DMS53 (cell line): ENCODE measurements around the gene EPS8L3.

Experiments
- DNase-seq: peaks from one replicate; lab custom pipeline; 2025; lab: John Stamatoyannopoulos, UW

Gene EPS8L3

DNA sequence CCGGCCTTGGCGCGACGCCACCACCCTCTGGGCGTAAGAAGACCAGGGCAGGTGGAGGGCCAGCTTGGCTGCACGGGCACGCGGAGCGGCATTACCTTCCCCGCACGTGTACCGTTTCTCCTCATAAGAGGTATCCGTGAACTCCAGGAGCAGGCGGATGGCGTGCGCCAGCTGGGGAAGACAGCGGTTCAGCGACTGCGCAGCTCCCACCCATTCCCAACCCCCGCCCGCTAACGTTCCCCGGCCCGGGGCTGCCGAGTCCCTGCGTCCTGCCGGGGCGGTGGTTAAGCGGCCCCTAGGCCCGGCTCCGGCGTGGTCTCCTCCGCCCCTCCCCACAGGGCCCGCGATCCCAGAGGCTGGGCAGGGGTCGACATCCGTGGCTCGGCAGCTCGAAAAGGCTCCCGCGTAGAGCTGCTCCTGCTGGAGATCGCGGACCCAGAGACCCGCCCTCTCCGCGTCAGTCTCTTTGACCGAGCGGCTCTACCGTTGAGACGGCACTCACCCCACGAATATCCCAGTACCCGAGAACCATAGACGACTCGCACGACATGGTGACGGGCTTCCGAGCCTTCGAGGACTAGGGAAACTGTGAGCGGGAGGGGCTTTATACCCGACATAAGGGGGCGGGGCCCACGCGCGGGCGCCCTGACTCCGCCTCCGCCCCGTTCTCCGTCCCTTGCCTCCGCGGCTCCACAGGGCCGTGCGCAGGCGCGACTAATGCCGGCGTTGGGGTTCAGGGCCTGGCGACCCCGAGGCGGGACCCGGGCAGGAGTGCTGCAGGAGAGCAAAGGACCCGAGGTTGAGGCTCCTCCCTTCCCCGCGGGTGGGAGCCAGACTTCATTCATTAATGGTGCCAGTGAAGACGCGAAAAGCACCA lies 23.7 kb downstream of the EPS8L3 start:
- peak; percentile 84 for DNase-seq

DNA sequence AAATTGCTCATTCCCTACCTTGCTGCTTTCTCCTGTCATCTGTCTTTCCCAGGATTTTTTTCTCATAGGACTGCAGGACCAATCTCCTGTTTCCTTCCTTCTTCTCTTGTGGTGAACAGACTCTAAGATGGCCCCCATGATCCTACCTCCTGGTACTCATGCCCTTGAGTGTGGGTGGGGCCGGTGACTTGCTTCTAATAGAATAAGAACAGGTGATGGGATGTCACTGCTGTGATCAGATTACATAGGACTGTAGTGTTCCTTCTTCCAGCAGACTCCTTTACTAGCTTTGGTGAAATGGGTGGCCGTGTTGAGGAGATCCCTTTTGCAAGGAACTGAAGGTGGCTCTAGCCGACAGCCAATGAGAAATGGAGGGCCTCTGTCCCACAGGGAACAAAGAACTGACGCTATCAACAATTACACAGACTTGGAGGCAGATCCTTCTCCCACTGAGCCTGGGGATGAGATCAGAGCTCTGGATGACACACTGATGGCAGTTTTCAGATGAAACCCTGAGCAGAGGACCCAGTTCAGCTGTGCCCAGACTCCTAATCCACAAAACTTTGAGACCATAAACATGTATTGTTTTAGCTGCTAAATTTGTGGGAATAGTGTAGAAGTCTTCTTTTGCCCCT lies 30.4 kb downstream of the EPS8L3 start:
- DNase-seq = peak; percentile 43

DNA sequence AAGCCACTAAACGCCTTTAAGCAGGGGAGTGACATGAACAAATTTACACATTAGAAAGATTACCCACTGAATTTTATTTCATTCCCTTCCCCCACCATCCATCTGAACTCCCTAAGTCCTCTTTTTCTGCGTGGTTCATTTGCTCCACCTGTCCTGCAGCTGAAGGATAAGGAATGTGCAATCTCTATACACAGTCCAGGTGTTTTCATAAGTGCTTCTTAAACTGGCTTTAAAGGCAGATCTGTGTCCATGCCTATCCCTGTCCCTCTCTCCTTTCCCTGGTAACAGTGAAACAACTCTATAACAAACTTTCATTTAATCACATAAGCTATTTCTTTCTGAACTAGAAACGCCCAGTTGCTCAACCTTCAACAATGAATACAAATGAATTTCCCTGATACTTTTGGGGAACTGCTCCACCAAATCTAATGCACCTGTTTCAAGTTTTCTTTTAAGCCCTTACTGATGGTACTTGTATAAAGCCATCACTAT lies 31.3 kb downstream of the EPS8L3 start:
- DNase-seq = peak; percentile 68

DNA sequence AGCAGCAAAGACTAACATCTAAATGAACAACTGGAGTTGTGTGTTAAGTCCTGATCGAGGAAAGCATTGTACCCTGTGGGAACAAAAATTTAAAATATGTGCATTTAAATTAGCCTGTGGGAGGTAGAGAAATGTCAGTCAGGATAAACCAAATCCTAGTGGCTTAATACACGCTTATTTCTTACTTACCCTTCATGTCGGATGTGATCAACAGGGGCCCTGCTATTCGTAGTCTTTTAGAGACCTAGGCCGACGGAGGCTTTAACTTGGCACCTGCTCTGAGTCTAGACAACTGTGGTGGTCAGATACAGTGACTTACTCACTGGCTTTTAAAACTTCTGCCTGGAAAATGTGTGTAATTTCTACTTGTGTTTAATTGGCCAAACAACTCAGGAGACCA lies 33.1 kb downstream of the EPS8L3 start:
- DNase-seq = no peak

DNA sequence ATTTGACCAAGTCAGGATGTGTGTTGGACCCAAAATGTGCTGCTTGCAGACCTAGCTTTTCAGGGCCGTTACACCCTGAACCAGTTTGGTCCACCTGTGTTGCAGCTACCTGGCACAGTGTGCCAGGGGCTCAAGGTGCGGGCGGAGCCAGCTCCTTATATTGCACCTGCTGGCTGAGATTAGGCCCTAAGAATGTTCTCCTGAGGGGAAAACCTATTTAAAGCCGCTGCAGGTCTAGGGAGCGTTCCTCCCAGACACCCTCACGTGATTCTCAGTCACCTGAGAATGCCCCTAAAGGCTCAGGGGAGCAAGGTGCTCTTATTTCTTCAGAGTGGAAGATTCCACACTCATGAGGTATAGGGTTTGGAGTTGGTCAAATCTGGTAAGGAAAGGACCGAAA lies 34.9 kb downstream of the EPS8L3 start:
- DNase-seq = no peak

DNA sequence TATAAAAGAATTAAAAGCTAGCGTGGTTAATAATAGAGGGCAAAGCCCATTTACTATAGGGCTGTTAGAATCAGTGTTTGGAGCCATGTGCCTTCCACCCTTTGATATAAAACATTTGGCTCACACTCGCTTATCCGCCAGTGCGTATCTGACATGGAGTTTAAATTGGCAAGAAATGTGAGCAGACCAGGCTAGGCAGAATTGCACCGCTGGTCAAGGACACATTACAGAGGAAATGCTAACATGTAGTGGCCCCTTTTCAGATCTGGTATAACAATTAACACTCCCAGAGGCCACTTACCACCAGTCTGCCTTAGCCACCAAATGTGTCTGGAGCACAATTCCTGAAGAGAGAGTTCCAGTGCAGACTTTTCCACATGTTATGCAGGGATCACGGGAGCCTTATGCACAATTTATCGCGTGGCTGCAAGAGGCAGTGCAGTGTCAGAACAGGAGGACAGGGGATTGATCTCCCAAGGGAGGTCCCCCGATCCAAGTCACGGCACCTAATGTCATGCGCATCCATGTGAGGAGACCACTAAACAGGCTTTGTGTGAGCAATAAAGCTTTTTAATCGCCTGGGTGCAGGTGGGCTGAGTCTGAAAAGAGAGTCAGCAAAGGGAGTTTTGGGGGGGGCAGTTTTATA lies 36.9 kb downstream of the EPS8L3 start:
- DNase-seq = no peak

DNA sequence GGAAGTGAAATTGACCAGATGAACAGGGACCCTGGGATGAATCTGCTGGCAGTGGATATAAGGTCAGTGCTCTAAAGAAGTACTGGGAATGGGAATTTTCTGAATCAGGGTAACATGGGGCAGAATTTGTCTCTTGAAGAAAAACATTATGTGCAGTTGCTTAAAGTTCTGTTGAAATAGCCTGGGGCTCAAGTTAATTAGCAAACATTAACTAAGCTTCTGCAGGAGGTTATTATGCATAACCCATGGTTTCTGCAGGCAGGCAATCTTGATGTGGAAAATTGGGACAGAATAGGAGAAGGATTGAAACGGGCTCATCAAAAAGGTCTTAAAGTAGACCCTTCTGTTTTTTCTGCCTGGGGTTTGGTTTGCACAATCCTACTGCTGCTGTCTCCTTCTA lies 37.7 kb downstream of the EPS8L3 start:
- DNase-seq = no peak

DNA sequence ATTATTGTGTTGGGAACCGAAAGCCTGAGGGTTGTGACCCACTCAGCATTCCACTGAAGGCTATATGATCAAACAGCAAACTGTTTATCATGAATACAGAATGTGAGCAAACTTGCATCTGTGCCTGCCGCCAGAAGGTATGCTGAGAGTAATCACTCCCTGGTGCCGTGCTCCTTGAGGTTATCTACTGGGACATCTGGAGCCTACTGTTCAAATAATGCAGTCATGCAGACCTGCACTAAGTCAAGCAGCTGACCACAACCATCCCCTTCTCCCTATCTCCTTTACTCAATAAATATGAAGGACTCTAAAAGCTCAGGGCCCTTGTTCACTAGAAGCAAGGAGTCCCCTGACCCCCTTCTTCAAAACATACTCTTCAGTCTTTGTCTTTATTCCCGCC lies 38.2 kb downstream of the EPS8L3 start:
- no peak for DNase-seq

DNA sequence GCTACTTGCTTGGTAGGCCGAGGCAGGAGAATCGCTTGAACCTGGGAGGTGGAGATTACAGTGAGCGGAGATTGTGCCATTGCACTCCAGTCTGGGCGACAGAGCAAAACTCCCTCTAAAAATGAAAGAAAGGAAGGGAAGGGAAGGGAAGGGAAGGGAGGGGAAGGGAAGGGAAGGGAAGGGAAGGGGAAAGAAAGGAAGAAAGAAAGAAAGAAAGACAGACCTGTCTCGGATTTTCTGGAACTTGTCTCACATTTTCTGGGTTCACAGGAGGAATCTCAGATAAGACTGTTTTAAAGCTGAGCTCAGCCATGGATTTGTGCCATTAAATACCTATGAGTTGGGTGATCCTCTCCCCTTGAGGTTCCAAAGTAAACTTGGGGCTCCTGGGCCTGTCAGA lies 38.8 kb downstream of the EPS8L3 start:
- no peak for DNase-seq

DNA sequence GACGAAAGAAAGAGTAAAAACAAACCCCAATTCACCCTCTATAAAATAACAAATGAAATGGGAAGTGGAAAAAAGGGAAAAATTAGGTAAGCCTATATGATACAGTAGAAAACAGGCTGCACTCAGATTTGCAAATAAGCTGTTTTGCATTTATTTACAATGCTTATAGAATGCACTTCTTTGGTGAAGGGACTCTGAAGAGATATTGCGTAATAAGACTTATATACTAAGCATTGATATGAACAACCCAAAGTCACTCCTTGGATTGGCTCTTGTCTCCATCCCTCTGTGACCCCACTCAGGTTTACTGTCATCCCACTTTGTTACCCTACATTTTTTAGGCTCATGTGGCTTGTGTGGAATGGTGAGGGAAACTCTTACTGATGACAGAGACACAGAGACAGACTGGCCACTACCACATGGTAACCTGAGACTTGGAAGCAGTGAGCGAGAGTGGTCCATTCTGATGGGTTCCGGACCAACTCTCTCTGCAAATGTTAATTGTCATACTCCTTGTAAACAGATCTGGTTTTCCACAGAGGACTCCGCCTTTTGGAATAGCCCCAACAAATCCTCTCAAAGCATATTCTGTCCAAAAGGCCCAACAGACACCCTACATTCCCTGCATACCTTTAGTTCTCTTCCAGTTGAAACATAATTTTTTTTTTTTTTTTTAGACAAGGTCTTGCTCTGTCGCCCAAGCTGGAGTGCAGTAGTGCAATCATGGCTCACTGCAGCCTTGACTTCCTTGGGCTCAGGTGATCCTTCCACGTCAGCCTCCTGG lies 40.6 kb downstream of the EPS8L3 start:
- DNase-seq = no peak

DNA sequence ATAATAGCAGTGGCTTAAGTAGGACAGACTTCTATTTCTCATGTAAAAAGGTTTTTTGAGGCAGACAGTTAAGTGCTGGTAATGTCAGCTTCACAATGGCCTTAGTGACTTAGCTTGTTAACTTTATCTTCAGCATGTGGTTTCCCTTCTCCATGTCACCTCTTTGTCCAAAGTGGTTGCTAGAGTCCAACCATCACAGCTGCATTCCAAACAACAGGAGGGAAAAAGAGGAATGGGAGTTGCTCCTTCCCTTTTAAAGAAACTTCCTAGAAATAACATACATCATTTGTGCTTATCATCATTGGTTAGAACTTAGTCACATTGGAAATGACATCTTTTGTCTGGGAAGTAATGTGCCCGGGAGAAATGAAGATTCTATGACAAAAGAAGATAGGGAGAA lies 41.8 kb downstream of the EPS8L3 start:
- no peak for DNase-seq

DNA sequence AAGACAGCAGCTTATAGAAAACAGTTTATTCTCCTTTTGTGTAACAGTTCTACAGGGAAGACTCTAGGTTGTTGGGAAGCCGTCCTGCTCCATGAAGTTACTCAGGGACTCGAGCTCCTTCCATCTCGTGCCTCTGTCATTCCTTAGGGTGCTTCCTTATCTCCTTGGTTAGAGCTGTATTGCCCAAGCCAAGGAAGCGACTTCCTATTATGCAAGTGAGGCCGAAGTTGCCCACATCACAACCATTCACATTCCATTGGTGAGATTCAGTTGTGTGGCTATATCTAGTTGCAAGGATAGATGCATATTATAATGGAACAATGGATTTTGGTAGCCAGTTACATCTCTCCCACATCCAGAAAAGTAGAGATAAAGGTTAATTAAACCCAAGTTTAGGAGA lies 42.7 kb downstream of the EPS8L3 start:
- DNase-seq = no peak

DNA sequence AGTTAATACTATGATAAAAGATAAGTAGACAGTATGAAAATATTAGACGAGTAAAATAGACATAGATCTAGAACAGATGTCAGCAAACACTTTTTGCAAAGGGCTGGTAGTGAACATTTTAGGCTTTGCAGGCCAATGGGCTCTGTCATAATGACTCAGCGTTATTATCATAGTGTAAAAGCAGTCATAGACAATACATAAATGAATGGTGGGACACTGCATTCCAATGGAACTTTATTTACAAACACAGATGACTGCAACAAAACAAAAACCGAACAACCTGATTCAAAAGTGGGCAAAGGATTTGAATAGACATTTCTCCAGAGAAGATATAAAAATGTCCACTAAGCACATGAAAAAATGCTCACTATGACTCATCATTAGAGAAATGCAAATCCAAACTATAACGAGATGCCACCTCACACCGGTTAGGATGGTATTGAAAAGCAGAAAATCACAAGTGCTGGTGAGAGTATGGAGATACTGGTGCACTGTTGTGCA lies 44.3 kb downstream of the EPS8L3 start:
- DNase-seq = peak; percentile 29

DNA sequence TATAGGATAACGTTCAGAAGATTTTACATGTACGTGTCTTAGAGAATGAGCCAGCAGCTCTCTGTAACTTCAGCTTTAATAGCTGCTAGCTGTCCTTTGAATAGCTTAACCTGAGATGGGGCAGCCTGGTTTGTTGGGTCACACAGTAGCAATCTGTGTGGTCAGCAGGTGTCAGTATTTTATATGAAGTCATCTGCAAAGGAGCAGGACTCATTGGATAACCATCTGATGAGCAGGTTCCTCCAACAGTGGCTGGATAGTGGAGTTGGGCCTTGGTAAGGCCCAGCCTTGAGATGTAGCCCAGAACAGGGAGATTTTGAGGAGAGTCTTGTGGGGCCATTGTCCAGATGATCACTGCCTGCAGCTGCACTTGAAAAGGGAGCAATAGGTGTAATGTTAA lies 45.2 kb downstream of the EPS8L3 start:
- DNase-seq = peak; percentile 81

DNA sequence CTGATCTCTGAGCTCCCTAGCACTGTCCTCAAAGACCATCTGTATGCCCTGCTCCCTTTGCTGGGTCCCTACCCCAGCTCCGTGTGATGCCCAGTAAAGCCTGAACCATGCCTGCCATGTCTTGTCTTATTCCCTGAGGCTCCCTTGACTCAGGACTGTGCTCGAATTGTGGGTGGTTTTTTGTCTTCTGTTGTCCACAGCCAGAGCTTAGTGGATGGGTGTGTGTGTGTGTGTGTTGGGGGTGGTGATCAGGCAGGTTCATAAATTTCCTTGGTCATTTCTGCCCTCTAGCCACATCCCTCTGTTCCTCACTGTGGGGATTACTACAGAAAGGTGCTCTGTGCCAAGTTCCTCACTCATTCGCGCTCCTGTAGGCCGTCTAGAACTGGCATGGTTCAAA lies 46.0 kb downstream of the EPS8L3 start:
- DNase-seq = no peak

DNA sequence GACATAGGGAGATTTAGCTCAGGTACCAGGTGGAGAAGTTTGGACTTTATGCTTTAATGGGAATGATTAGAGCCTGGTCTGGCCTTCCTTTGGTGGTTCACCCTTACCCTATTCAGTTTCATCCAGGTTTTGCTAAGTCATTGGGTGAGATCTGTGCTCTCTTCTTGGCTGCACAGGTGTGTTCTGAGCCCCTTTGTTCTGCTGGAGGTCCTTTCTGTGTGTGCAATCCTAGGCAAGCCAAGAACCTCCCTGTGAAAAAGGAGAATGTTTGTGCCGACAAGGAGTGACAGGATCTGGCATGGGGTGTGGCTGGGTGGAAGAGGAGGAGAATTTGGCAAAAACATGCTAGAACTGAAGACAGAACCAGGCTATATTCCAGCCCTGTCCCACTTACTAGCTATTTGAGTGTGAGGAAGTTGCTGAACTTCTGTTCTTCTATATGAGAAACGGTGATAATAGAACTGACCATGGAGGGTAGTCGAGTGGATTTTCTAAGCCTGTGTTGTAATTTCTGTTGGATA lies 47.1 kb downstream of the EPS8L3 start:
- no peak for DNase-seq

DNA sequence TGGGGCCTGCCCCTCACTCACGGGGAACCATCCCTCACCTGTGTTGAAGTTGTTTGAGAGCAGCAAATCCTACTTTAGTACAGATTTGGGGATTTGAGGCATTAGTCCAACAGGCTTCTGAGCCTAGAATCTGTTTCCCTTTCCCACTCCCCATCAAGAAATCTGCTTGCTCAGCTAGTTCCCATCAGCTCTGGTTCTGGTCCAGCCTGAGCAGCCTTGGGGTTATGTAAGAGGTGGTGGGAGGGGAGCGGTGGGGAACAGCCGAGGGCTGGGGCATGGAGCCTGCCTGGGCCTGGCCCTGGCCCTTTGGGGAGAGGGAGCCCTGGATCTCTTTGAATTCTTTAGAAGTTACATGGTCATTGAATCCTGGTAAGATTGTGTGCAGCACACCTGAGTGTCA lies 47.6 kb downstream of the EPS8L3 start:
- DNase-seq = no peak

DNA sequence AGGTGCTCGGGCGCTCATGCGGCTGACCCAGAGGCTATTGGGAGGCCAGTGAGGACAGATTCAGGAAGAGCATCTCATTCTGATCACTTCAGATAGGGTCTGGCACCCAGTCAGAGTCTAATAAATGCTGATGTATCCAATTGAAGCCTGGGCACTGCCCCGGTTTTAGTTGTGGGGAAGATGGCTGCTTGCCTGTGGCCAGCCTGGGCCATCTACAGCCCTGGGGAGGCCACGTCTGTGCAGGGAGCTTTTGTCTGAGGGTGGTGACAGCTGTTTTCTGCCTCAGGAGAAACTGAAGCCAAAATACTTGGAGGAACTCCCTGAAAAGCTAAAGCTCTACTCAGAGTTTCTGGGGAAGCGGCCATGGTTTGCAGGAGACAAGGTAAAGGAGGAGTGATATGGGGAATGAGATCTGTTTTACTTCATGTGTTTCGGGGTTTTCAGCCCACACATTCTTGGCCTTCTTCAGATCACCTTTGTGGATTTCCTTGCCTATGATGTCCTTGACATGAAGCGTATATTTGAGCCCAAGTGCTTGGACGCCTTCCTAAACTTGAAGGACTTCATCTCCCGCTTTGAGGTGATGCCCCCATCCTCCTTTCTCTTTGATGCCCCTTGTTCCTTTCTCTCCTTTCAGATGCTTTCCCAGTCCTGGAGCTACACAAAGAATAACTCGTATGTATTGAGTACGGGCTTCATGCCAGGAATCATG lies 48.9 kb downstream of the EPS8L3 start:
- DNase-seq = no peak

DNA sequence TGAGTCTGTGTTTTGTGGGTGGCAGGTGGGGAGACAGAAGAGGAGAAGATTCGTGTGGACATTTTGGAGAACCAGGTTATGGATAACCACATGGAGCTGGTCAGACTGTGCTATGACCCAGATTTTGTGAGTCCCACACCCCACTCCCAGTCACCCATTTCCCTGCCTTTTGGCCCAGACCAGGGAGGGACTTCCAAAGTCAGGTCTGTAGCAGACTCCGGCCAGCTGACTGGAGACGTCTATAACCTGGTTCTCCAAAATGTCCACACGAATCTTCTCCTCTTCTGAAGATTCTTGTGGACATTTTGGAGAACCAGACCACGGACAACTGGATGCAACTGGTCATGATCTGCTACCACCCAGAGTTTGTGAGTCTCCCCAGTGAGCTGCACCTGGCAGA lies 50.1 kb downstream of the EPS8L3 start:
- DNase-seq = no peak

DNA sequence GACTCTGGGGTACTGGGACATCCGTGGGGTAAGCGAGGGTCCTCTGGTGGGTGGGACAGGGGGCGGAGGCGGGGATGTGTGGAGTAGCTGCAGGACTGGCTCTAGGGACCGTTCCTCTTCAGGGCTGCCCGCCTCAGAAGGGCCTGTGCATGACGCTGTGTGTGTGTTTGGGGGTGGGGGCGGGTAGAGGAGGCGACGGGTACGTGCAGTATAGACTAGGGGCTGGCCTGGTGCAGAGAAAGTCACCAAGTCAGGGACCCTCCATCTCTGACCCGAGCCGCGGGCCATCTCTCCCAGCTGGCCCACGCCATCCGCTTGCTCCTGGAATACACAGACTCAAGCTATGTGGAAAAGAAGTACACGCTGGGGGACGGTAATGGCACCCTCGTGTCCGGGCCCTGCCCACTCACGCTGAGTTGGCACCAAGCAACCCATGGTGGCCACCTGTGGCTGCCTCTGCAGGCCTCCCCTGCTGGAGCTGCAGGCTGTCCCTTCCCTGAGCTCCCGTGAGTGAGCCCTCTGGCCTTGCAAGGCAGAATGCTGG lies 51.3 kb downstream of the EPS8L3 start:
- DNase-seq = no peak
